Nephron progenitor cell (in vitro differentiated cells): ENCODE results near the gene ANKRD10.

Experiments
- DNase-seq: peaks from one replicate; pipeline ENCODE4 v3.0.0; 2021
- H3K27ac Mint-ChIP-seq: 2 replicates; pipeline ENCODE4 v1.8.0; 2021; ENCODE audit warnings: mild to moderate bottlenecking, moderate library complexity, mixed read lengths
- H3K27me3 Mint-ChIP-seq: 2 replicates; pipeline ENCODE4 v1.8.0; 2021; ENCODE audit warnings: mild to moderate bottlenecking, low read depth, mixed read lengths; ENCODE audit not compliant: poor library complexity
- H3K36me3 Mint-ChIP-seq: 2 replicates; pipeline ENCODE4 v1.8.0; 2021; ENCODE audit warnings: low read depth, mixed read lengths
- H3K4me1 Mint-ChIP-seq: 2 replicates; pipeline ENCODE4 v1.8.0; 2021; ENCODE audit warnings: mixed read lengths
- H3K4me3 Mint-ChIP-seq: 2 replicates; pipeline ENCODE4 v1.8.0; 2021; ENCODE audit warnings: mild to moderate bottlenecking, moderate library complexity, mixed read lengths
- H3K9me3 Mint-ChIP-seq: 2 replicates; pipeline ENCODE4 v1.8.0; 2021; ENCODE audit warnings: mild to moderate bottlenecking, moderate library complexity, mixed read lengths
- TF ChIP-seq, protein P1 (sequence below): fragments of 200-600 bp; sonication (generic); IDR thresholded peaks from 2 replicates; pipeline ENCODE4 v1.5.0; 2021; ENCODE audit warnings: antibody characterized with exemption

ANKRD10 gene

DNA sequence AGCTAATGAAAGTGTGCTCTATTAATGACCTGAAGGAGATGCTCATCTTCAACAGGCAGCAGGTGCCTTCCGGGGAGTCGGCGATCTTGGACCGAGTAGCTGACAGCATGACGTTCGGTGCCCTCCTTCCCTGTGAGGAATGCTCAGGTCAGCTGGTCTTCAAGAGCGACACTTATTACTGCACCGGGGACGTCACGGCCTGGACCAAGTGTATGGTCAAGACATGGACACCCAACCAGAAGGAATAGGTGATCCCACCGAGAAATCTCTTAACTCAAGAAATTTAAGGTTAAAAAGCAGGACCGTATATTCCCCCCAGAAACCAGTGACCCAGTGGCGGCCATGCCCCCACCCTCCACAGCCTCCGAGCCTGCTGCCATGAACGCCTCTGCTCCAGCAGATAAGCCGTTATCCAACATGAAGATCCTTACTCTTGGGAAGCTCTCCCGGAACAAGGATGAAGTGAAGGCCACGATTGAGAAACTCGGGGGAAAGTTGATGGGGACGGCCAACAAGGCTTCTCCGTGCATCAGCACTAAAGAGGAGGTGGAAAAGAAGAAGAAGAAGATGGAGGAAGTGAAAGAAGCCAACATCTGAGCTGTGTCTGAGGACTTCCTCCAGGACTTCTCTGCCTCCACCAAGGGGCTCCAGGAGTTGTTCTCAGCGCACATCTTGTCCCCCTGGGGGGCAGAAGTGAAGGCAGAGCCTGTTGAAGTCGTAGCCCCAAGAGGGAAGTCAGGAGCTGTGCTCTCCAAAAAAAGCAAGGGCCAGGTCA lies 22.8 kb upstream of the ANKRD10 start:
- H3K4me3 Mint-ChIP-seq, result no peak overlapping the region
- H3K27me3 Mint-ChIP-seq, result peaks cover 30% of the 10 kb centered on the region
- peaks cover 54% of the 10 kb centered on the region for H3K9me3 Mint-ChIP-seq
- no peaks in the 10 kb centered on the region for H3K36me3 Mint-ChIP-seq
- H3K27ac Mint-ChIP-seq, result no peak overlapping the region
- TF ChIP-seq, protein P1, sequence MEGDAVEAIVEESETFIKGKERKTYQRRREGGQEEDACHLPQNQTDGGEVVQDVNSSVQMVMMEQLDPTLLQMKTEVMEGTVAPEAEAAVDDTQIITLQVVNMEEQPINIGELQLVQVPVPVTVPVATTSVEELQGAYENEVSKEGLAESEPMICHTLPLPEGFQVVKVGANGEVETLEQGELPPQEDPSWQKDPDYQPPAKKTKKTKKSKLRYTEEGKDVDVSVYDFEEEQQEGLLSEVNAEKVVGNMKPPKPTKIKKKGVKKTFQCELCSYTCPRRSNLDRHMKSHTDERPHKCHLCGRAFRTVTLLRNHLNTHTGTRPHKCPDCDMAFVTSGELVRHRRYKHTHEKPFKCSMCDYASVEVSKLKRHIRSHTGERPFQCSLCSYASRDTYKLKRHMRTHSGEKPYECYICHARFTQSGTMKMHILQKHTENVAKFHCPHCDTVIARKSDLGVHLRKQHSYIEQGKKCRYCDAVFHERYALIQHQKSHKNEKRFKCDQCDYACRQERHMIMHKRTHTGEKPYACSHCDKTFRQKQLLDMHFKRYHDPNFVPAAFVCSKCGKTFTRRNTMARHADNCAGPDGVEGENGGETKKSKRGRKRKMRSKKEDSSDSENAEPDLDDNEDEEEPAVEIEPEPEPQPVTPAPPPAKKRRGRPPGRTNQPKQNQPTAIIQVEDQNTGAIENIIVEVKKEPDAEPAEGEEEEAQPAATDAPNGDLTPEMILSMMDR, result no peak
- no peak for DNase-seq
- no peaks in the 10 kb centered on the region for H3K4me1 Mint-ChIP-seq

DNA sequence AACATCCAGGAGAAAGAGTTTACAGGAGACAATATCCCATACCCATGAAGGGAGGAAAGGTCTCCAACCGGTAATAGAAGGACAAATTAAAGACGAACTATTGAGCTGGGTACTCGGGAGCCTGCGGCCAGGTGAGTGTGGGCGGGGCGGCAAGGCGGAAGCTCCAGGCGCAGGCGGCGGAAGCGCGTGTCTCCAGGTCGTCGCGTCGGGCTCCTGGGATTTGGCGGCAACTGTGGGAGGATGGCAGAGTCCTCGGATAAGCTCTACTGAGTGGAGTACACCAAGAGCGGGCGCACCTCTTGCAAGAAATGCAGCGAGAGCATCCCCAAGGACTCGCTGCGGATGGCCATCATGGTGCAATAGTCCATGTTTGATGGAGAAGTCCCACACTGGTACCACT lies 21.6 kb upstream of the ANKRD10 start:
- DNase-seq, result no peak

DNA sequence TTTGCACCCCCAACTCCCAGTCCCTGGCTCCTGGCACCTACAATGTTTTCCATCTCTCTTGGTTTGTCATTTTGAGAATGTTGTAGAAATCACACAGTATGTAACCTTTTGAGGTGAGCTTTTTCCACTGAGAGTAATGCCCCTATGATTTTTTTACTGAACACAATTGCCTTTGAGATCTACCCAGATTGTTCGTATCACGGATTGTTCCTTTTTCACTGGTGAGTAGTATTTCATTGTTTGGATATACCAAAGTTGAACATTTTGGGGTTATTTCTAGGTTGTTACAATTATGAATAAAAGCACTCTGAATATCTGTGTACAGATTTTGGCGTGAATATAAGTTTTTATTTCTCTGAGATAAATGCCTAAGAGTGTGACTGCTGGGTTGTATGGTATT lies 17.7 kb upstream of the ANKRD10 start:
- Mint-ChIP-seq H3K4me3 (no peak overlapping the region), H3K9me3 (peaks cover 71% of the 10 kb centered on the region), H3K27me3 (peaks cover 29% of the 10 kb centered on the region), H3K36me3 (no peaks in the 10 kb centered on the region), H3K4me1 (no peaks in the 10 kb centered on the region), H3K27ac (no peak overlapping the region)
- TF ChIP-seq, protein P1, result no peak
- DNase-seq, result no peak

More for the DNA sequence above, 21.6 kb upstream of the ANKRD10 start:
- Mint-ChIP-seq H3K9me3 (peaks cover 60% of the 10 kb centered on the region), H3K27me3 (peaks cover 30% of the 10 kb centered on the region), H3K36me3 (no peaks in the 10 kb centered on the region), H3K27ac (no peak overlapping the region), H3K4me3 (no peak overlapping the region), H3K4me1 (no peaks in the 10 kb centered on the region)
- TF ChIP-seq, protein P1, result no peak

DNA sequence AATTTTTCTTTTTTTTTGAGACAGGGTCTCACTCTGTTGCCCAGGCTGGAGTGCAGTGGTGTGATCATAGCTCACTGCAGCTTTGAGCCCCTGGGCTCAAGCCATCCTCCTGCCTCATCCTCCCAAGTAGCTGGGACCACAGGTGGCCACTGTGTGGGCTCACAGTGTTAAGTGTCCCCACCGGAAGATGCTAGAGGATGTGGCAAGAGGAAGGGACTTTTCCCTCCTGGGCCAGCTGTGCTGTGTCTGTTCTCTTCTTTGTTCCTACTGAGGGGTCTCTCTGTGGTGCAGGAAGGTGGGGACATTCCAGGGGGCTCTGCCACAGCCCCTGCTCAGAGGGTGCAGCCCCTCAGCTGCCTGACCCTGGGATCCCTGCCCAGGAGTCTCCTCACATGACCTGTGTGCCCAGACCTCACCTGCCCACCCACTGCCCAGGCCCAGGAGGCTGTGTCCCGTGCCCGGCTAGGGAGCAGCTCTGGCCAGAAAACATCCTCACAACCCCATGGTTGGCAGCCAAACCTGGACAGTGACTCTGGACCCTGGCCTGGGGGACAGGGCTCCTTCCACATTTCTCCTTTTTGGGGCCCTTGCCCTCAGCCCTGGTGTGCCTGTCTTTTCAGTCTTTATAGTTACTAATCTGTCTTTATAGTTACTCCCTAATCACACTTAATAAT lies 14.4 kb upstream of the ANKRD10 start:
- H3K27me3 Mint-ChIP-seq, result peaks cover 28% of the 10 kb centered on the region
- TF ChIP-seq, protein P1, result no peak
- H3K4me3 Mint-ChIP-seq, result no peak overlapping the region
- peaks cover 38% of the 10 kb centered on the region for H3K9me3 Mint-ChIP-seq
- peaks cover 8% of the 10 kb centered on the region for H3K4me1 Mint-ChIP-seq
- H3K36me3 Mint-ChIP-seq, result no peaks in the 10 kb centered on the region
- DNase-seq, result no peak
- H3K27ac Mint-ChIP-seq, result no peak overlapping the region

DNA sequence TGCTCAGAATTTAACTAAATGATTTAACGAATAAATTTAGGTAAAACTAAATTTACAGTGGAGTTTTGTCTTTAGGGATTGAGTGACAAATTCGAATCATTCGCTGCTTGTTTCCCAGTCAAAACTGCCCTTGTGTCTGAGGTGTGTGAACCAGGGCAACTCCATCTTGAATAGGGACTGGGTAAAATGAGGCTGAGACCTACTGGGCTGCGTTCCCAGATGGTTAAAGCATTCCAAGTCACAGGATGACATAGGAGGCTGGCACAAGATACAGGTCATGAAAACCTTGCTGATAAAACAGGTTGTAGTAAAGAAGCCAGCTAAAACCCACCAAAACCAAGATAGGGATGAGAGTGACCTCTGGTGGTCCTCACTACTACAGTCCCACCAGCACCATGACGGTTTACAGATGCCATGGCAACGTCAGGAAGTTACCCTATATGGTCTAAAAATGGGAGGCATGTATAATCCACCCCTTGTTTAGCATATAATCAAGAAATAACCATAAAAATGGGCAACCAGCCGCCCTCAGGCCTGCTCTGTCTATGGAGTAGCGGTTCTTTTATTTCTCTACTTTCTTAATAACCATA lies 10.2 kb upstream of the ANKRD10 start:
- H3K27ac Mint-ChIP-seq, result peak overlapping the region; percentile 66
- peaks cover 46% of the 10 kb centered on the region for H3K27me3 Mint-ChIP-seq
- H3K4me1 Mint-ChIP-seq, result peaks cover 26% of the 10 kb centered on the region
- DNase-seq, result peak; percentile 24
- H3K36me3 Mint-ChIP-seq, result no peaks in the 10 kb centered on the region
- no peak overlapping the region for H3K4me3 Mint-ChIP-seq
- H3K9me3 Mint-ChIP-seq, result peaks cover 6% of the 10 kb centered on the region
- TF ChIP-seq, protein P1, result peak; percentile 50
